ENCODE measurements around the gene IGF2.

- TF ChIP-seq EZH2 (IDR thresholded peaks at IDR 0.05) (no peak), POLR2AphosphoS5 (IDR thresholded peaks at IDR 0.05; ENCODE audit: borderline replicate concordance, low read depth, low read length) (no peak)
Measured at GRCh38 chr11:2127482-2128129, 11.6 kb downstream of the IGF2 start.

All from SK-N-MC (cell line).